ENCODE results near the gene GLYATL3.

Gene GLYATL3

GRCh38 chr6:49546331-49546730 is 46.6 kb downstream of the GLYATL3 start:
- DNase-seq, result no peak

- no peak for DNase-seq
These were observed 49.0 kb downstream of the GLYATL3 start for GRCh38 chr6:49548613-49549304.

- DNase-seq, result no peak
These were observed 50.2 kb downstream of the GLYATL3 start for GRCh38 chr6:49549691-49550491.

- peak in 2 of 58 donors; percentile 6 to 28 for DNase-seq
These were observed 50.9 kb downstream of the GLYATL3 start, which contains the start of gene C6orf141 for GRCh38 chr6:49550492-49551077. Gene C6orf141 (plus strand): TSS chr6:49550668. CDS start chr6:49550793, 125 bp downstream.

GRCh38 chr6:49551078-49551865 is 51.5 kb downstream of the GLYATL3 start:
- DNase-seq, result peak in 1 of 58 donors; percentile 17

GRCh38 chr6:49551866-49552129 is 52.1 kb downstream of the GLYATL3 start:
- DNase-seq, result no peak

- no peak for DNase-seq
These were observed 52.9 kb downstream of the GLYATL3 start for GRCh38 chr6:49552596-49552995.

- DNase-seq, result no peak
These were observed 53.7 kb downstream of the GLYATL3 start for GRCh38 chr6:49553384-49553783.

- no peak for DNase-seq
These were observed 56.2 kb downstream of the GLYATL3 start for GRCh38 chr6:49555951-49556350.

- DNase-seq, result no peak
These were observed 56.7 kb downstream of the GLYATL3 start for GRCh38 chr6:49556429-49556837.

- no peak for DNase-seq
These were observed 57.5 kb downstream of the GLYATL3 start for GRCh38 chr6:49557177-49557576.

- no peak for DNase-seq
These were observed 58.5 kb downstream of the GLYATL3 start for GRCh38 chr6:49558238-49558637.

- DNase-seq, result no peak
These were observed 63.5 kb downstream of the GLYATL3 start for GRCh38 chr6:49563006-49563886.

GRCh38 chr6:49564552-49564951 is 64.8 kb downstream of the GLYATL3 start:
- no peak for DNase-seq

GRCh38 chr6:49565261-49565660 is 65.5 kb downstream of the GLYATL3 start:
- no peak for DNase-seq

- no peak for DNase-seq
These were observed 66.1 kb downstream of the GLYATL3 start for GRCh38 chr6:49565855-49566254.

- no peak for DNase-seq
These were observed 70.9 kb downstream of the GLYATL3 start for GRCh38 chr6:49570474-49571079.

GRCh38 chr6:49576618-49577017 is 76.9 kb downstream of the GLYATL3 start:
- no peak for DNase-seq
